ENCODE data around the gene GRIA1. TPM values are rescaled to one million over a fixed set of nuclear protein-coding genes. Genes with fewer than 3 reads are reported as not detected.

GRIA1 gene
- polyA plus RNA-seq, 1 experiment, result 6.7 TPM

GRCh38 chr5:153752890-153753289, 262.4 kb downstream of the GRIA1 start:
- no peak overlapping the region for H3K4me3 ChIP-seq (ENCODE audit: low read depth, low read length)
- CTCF ChIA-PET, result no interaction called here
- H3K36me3 ChIP-seq (ENCODE audit: control insufficient read depth, insufficient read depth, low read length), result no peaks in the 10 kb centered on the region
- no peak for DNase-seq (ENCODE audit: low read depth)
- POLR2A ChIA-PET, result no interaction called here
- no peaks in the 10 kb centered on the region for H3K27me3 ChIP-seq (ENCODE audit: control insufficient read depth, insufficient read depth, low read length)
- no peak for TF ChIP-seq CTCF (IDR thresholded peaks at IDR 0.05; ENCODE audit: insufficient read depth, low read depth, low read length)

DNA sequence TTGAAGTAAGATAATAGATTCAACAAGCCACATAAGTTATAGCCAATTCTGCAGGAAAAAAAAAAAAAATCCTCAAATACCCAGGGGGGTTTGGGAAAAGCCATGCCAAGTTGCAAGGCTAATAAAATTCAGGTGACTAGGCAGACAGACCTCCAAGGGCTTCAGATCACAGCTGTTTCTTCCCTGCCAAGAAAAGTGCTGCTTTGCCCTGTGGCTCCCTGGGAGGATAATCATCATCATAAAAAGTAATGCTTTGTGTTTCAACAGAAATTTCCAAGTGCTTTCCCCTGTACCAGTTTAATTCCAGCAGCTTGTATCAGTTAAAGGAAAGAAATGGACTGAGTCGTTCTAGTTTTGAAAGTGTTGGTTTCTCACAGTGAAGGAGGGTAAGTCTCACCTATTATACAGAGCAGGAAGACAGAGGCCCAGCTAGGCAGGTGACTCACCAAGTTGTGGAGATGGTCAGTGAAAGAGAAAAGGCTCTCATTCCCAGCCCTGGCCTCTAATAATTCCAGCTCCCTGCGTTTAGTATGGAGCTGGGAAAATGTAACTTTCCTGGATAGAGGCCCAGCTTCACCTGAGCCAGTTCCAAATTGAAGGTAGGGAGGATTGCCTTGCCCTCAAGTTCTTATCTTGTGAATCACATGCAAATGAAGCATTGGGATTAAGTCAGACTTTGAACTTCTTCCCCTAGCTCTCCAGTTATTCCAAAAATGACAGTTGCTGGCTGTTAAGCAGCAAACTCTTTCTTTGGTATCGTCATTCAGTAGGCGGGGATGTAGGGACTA, 263.4 kb downstream of the GRIA1 start:
- no peak for DNase-seq (ENCODE audit: low read depth)
- no peaks in the 10 kb centered on the region for H3K27me3 ChIP-seq (ENCODE audit: control insufficient read depth, insufficient read depth, low read length)
- CTCF ChIA-PET, result interaction anchor here (0.6 to 0.9 kb wide), 3 partner anchors 9 to 275 kb away, joined by 3 to 6 read pairs (median 3); no protein-coding TSS in a partner anchor
- POLR2A ChIA-PET, result interaction anchor here (0.7 kb wide), 1 partner anchor 59 kb away, joined by 5 read pairs; no protein-coding TSS in a partner anchor
- H3K4me3 ChIP-seq (ENCODE audit: low read depth, low read length), result no peak overlapping the region
- no peak for TF ChIP-seq CTCF (IDR thresholded peaks at IDR 0.05; ENCODE audit: insufficient read depth, low read depth, low read length)
- H3K36me3 ChIP-seq (ENCODE audit: control insufficient read depth, insufficient read depth, low read length), result no peaks in the 10 kb centered on the region

DNA sequence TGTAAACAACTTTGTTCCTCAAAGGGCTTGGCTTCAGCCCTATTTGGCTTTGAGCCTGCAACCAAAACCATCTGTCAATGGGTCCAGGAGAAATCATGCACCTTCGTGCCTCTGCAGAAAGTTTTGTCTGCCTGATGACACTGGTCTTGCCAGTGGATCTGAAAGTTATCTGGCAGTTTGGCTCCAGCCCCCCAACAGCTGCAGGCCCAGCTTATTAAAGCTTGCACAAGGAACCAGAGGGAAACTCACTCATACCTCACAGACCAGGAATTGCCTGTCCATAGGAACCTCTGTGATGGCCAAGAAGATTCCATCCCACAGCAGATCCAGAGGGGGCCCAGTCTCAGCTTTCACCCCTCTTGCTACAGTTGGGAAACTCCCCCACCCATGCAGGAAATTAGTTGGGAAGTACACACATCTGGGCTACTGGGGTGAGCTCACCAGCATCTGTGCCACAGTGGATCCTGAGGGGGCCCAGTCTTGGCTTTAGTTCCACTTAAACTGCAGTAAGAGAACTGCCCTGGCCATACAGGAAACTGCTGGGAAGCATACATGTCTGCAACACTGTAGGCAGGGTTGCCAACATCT, 265.5 kb downstream of the GRIA1 start:
- DNase-seq (ENCODE audit: low read depth), result no peak
- no peaks in the 10 kb centered on the region for H3K36me3 ChIP-seq (ENCODE audit: control insufficient read depth, insufficient read depth, low read length)
- TF ChIP-seq CTCF (IDR thresholded peaks at IDR 0.05; ENCODE audit: insufficient read depth, low read depth, low read length), result no peak
- H3K27me3 ChIP-seq (ENCODE audit: control insufficient read depth, insufficient read depth, low read length), result no peaks in the 10 kb centered on the region
- CTCF ChIA-PET, result interaction anchor here (0.7 to 1.2 kb wide), 3 partner anchors 14 to 1204 kb away, joined by 3 read pairs; no protein-coding TSS in a partner anchor
- no peak overlapping the region for H3K4me3 ChIP-seq (ENCODE audit: low read depth, low read length)
- POLR2A ChIA-PET, result no interaction called here

- no peak for DNase-seq (ENCODE audit: low read depth)
- H3K36me3 ChIP-seq (ENCODE audit: control insufficient read depth, insufficient read depth, low read length), result no peaks in the 10 kb centered on the region
- no peaks in the 10 kb centered on the region for H3K27me3 ChIP-seq (ENCODE audit: control insufficient read depth, insufficient read depth, low read length)
- TF ChIP-seq CTCF (IDR thresholded peaks at IDR 0.05; ENCODE audit: insufficient read depth, low read depth, low read length), result no peak
- POLR2A ChIA-PET, result no interaction called here
- CTCF ChIA-PET, result interaction anchor here (1.0 to 1.2 kb wide), 2 partner anchors 14 to 42 kb away, joined by 3 read pairs; no protein-coding TSS in a partner anchor
- H3K4me3 ChIP-seq (ENCODE audit: low read depth, low read length), result no peak overlapping the region
Observed at GRCh38 chr5:153756540-153756939, 266.1 kb downstream of the GRIA1 start.

GRCh38 chr5:153765987-153766386, 275.5 kb downstream of the GRIA1 start:
- Histone ChIP-seq H3K27me3 (ENCODE audit: control insufficient read depth, insufficient read depth, low read length) (no peaks in the 10 kb centered on the region), H3K4me3 (ENCODE audit: low read depth, low read length) (no peak overlapping the region), H3K36me3 (ENCODE audit: control insufficient read depth, insufficient read depth, low read length) (0 out of 2 replicates have a peak, but pooled peaks cover 1% of the 10 kb centered on the region)
- TF ChIP-seq CTCF (IDR thresholded peaks at IDR 0.05; ENCODE audit: insufficient read depth, low read depth, low read length), result no peak
- DNase-seq (ENCODE audit: low read depth), result no peak
- ChIA-PET CTCF (no interaction called here), POLR2A (no interaction called here)

Data from BJ (cell line).